Activated T-helper 17 cell treated with anti-CD3 and anti-CD28 coated beads, Interleukin-2, amount 50 U/mL, for 72 hours (primary cell): ENCODE data around the gene ARHGAP15. TPM values are rescaled to one million over a fixed set of nuclear protein-coding genes. Genes with fewer than 3 reads are reported as not detected.

Experiments
- ATAC-seq: fragments of 150-1000 bp; cut with Tn5 transposase; replicated peaks from 2 replicates; pipeline ENCODE4 v1.10.0; 2021; ENCODE audit warnings: mild to moderate bottlenecking, moderate library complexity
- H3K27ac Mint-ChIP-seq: one replicate; pipeline ENCODE4 v1.8.0; 2022; ENCODE audit warnings: mixed read lengths
- H3K27me3 Mint-ChIP-seq: one replicate; pipeline ENCODE4 v1.8.0; 2022; ENCODE audit warnings: mixed read lengths
- H3K36me3 Mint-ChIP-seq: one replicate; pipeline ENCODE4 v1.8.0; 2022; ENCODE audit warnings: low read depth, mild to moderate bottlenecking, mixed read lengths
- H3K4me1 Mint-ChIP-seq: one replicate; pipeline ENCODE4 v1.8.0; 2022; ENCODE audit warnings: mixed read lengths
- H3K4me3 Mint-ChIP-seq: one replicate; pipeline ENCODE4 v1.8.0; 2022; ENCODE audit warnings: mild to moderate bottlenecking, mixed read lengths
- H3K9me3 Mint-ChIP-seq: one replicate; pipeline ENCODE4 v1.8.0; 2022; ENCODE audit warnings: mixed read lengths
- total RNA-seq, 2 donors: library from RNA; stranded (reverse); gene quantifications; one replicate each; pipeline ENCODE4 v1.2.3, GENCODE V29; 2022

ARHGAP15 gene
- total RNA-seq, 2 donors from 2014 or later = 93.3 to 98.3 TPM

DNA sequence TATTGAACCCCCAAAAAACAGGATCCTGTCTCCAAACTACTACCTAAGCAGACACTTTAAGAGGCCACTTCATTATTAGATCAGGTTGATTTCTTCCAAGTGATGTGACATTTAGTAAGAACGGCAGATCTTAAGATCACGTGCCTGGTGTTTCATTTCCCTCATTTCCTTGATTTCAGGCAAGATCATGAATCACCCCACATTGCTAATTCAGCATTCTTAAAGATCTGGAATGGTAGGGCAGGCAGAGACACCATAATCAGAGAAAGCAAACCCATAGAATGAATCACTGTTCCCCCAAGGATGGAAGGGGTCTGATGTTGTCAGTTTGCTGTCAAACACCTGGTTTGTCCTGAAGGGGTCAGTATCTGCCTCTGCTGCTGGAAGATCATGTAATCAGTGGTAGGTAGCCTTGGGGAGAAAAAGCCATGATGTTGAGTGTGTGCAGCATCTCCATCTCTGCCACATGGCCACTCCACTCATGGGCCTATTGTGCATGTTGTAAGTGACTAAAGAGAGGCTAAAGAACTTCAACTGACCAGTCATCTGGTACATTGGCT is 133.9 kb downstream of the ARHGAP15 start:
- peak overlapping the region; percentile 89 for H3K27ac Mint-ChIP-seq
- ATAC-seq = peak; percentile 13
- H3K27me3 Mint-ChIP-seq = no peaks in the 10 kb centered on the region
- H3K4me1 Mint-ChIP-seq = peaks cover 46% of the 10 kb centered on the region
- H3K4me3 Mint-ChIP-seq = peak overlapping the region; percentile 75
- H3K36me3 Mint-ChIP-seq = peaks cover 12% of the 10 kb centered on the region
- H3K9me3 Mint-ChIP-seq = peaks cover 4% of the 10 kb centered on the region

DNA sequence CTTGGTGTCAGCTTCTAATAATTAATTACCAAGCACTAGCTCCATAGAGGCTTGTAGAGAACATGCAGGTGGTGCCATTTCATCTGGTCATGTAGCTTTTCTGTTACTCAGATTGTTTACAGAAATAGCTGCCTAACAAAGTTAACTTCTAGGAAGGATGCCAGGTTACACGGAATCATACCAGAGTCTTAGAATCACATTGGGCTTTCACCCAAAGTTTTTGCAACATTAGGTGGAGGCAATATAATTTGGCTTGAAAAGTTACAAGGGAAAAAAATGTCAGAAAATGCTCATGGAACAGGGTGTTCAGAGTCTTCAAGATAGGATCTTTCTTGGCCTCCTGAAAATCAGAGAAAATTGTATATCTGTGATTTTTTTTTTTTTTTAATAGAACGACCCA is 135.6 kb downstream of the ARHGAP15 start:
- ATAC-seq = no peak
- Mint-ChIP-seq H3K4me3 (no peak overlapping the region), H3K9me3 (peaks cover 4% of the 10 kb centered on the region), H3K27ac (peak overlapping the region; percentile 89), H3K27me3 (no peaks in the 10 kb centered on the region), H3K36me3 (peaks cover 12% of the 10 kb centered on the region), H3K4me1 (peaks cover 32% of the 10 kb centered on the region)

DNA sequence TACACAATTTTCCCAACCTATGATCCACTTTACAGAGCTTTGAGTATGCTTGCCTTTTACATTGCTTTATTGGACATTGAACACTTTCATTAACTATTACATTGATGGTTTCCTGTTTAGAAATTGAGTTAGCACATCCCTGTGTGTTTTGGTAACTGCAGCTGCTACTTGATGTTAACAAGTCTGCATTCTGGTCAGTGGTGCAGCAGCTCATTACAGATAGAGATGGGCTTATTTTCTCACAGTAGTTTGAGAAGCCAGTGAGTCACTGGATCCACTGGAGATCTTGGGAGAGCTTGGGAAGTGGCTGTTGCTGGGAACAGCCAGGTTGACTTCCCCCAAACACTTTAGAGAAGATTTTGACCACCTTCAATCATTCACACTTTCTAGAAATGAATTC is 150.5 kb downstream of the ARHGAP15 start:
- ATAC-seq = peak; percentile 28
- H3K27ac Mint-ChIP-seq = peak overlapping the region; percentile 58

DNA sequence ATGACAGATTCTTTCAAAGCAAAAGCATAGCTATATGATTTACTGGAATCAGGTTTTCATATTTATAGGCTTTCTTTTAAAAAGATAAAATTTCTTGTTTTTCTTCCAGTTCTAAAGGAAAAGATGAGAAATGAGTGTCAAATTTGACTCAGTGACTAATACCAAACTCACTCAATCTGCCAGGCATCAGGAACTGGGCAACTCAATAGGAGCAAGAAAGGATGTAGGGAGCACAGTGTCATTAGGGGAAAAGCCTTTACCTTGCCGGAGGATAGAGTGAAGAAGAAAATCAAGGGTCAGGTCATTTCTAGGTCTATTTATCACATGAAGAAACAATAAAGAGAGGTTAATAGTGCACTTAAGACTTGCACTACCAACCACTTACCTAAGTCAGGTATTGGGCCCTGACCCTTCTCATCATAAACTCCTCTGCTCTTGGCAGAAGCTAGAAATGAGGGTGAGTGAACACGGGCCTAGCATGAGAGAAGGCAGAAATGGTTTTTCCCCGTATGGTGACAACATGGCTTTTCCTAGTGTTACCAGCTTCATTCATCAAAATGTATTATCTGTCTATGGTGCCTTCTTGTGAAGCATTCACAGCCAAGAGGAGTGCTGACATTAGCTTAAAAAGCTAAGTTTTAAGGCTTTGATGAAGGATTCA is 151.0 kb downstream of the ARHGAP15 start:
- H3K4me1 Mint-ChIP-seq = peaks cover 50% of the 10 kb centered on the region
- ATAC-seq = peak; percentile 66
- H3K27me3 Mint-ChIP-seq = no peaks in the 10 kb centered on the region
- H3K36me3 Mint-ChIP-seq = peaks cover 10% of the 10 kb centered on the region
- peak overlapping the region; percentile 58 for H3K27ac Mint-ChIP-seq
- peak overlapping the region; percentile 61 for H3K4me3 Mint-ChIP-seq
- H3K9me3 Mint-ChIP-seq = no peaks in the 10 kb centered on the region

More for the DNA sequence above, 150.5 kb downstream of the ARHGAP15 start:
- H3K36me3 Mint-ChIP-seq = peaks cover 10% of the 10 kb centered on the region
- peaks cover 50% of the 10 kb centered on the region for H3K4me1 Mint-ChIP-seq
- H3K9me3 Mint-ChIP-seq = no peaks in the 10 kb centered on the region
- H3K4me3 Mint-ChIP-seq = peak overlapping the region; percentile 61
- H3K27me3 Mint-ChIP-seq = no peaks in the 10 kb centered on the region

DNA sequence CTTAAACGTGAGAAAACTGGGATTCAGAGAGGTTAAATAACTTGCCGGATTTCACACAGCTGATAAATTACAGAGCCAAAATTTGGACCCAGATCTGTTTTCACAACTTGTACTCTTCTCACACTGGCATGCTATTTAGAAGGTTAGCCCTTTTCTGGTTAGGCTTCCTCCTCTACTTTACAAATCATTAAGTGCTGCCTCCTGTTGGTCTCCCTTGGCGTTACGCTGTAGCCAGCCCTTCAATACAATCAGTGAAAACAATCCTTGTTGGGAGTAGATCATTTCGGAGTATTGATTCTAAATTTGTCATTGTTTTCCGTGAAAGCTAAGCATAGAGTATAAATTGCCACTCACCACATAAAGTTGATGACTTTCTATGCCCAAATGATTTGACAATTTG is 153.5 kb downstream of the ARHGAP15 start:
- peaks cover 12% of the 10 kb centered on the region for H3K36me3 Mint-ChIP-seq
- no peak overlapping the region for H3K27ac Mint-ChIP-seq
- H3K4me1 Mint-ChIP-seq = peaks cover 31% of the 10 kb centered on the region
- H3K9me3 Mint-ChIP-seq = no peaks in the 10 kb centered on the region
- H3K27me3 Mint-ChIP-seq = no peaks in the 10 kb centered on the region
- ATAC-seq = no peak
- no peak overlapping the region for H3K4me3 Mint-ChIP-seq

DNA sequence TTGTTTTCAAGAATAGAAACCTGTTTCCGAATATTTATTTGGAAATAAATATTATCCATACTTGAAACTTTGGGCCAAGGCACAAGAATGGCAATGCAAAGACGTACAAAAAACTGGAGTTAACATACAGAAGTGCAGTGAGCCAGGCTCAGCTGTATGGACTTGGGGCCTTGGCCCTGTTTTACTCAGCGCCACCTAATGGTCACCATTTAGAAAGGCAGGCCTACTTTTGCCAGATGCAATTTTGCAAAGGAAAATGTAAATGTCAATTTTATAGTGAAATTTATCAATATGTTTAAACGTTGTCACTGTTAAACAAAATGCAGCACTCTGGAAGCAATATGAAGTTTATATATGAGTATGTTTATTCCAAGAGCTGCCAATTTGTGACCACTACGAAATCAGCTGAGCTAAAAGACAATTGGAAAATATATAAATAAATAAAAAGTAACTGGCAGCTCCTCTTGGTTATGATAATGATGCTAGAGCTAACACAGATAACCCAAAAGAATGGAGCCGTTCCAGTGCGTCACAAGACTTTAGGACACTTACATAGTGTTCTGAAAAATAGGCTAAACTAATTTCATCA is 155.0 kb downstream of the ARHGAP15 start:
- H3K27me3 Mint-ChIP-seq = no peaks in the 10 kb centered on the region
- H3K36me3 Mint-ChIP-seq = peaks cover 15% of the 10 kb centered on the region
- H3K9me3 Mint-ChIP-seq = no peaks in the 10 kb centered on the region
- ATAC-seq = peak; percentile 52
- H3K27ac Mint-ChIP-seq = peak overlapping the region; percentile 56
- H3K4me1 Mint-ChIP-seq = peaks cover 33% of the 10 kb centered on the region
- H3K4me3 Mint-ChIP-seq = no peak overlapping the region

DNA sequence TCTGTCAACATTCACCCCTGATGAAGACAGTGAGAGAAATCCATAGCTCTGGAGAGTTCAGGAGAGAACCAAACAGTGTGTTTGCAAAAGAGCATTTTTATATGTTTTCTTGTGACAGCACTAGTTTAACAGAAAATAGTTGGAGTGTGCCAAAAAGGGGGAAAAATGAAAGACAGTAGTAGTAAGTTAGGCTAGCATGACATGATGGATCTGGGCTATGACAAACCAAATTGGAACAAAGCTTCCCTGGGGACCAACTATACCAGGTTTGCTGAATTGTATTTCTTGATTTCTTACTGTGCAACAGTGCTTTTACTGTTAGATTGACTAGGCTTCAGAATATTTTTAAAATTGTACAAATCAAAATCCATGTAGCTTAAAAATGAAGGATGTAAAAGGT is 159.8 kb downstream of the ARHGAP15 start:
- Mint-ChIP-seq H3K9me3 (no peaks in the 10 kb centered on the region), H3K27me3 (no peaks in the 10 kb centered on the region), H3K36me3 (peaks cover 11% of the 10 kb centered on the region), H3K27ac (peak overlapping the region; percentile 18), H3K4me1 (peaks cover 34% of the 10 kb centered on the region), H3K4me3 (no peak overlapping the region)
- ATAC-seq = no peak

DNA sequence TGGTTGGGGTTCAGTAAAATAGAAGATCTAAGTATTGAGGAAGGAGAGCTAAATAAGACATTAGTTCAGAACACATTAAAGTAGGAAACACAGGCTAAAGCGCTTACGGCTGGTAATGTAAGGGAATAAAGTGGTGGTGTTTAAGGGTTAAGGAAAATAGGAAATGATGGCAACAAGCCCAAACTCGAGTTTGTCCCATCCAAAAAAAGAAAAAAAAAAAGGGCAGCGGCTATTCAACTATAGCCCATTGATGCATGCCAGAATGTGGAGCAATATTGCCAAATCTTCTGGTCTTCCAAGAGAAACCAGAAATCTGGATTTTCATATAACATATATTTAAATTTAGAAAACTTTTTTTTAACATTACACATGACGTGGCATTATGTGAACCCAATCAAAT is 161.0 kb downstream of the ARHGAP15 start:
- H3K4me1 Mint-ChIP-seq = peaks cover 36% of the 10 kb centered on the region
- peaks cover 11% of the 10 kb centered on the region for H3K36me3 Mint-ChIP-seq
- peak overlapping the region; percentile 65 for H3K27ac Mint-ChIP-seq
- no peaks in the 10 kb centered on the region for H3K27me3 Mint-ChIP-seq
- no peak overlapping the region for H3K4me3 Mint-ChIP-seq
- no peaks in the 10 kb centered on the region for H3K9me3 Mint-ChIP-seq
- no peak for ATAC-seq

DNA sequence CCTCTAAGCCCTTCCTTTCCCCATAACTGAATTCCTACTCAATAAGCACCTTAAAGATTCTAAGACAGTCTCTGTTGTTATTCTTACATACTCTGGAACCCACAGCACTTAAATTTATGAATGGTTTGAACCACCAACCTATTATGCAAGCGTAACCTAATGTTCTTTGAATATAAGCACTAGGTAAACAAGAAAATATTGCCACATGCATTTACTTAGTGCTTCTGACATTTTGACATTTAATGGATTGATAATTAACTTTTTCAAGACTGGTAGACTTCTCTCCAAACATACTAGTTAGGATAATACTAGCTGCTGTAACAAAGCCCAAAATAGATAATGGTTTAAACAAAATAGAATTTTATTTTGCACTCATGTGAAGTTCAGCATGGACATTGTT is 164.8 kb downstream of the ARHGAP15 start:
- Mint-ChIP-seq H3K27ac (no peak overlapping the region), H3K27me3 (no peaks in the 10 kb centered on the region), H3K36me3 (peaks cover 8% of the 10 kb centered on the region), H3K4me1 (peaks cover 39% of the 10 kb centered on the region), H3K4me3 (no peak overlapping the region), H3K9me3 (no peaks in the 10 kb centered on the region)
- ATAC-seq = no peak

DNA sequence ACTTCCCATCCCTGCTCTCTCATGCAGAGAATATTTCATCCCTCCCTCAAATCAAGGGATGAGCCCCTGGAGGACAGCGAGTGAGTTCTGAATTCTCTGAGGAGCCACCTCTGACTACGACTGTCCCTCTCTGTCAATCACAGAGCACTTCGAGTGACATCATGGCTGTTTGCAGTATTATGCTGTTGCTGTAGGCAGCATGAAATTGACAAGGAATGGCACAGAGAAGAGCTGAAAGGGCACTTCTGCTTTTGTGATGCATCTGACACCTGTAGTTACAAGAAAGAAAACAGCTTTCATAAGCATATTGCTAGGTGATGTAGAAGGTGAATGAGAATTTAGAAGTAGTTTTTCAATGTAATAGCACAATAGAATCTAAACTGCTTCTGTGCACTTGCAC is 166.9 kb downstream of the ARHGAP15 start:
- ATAC-seq = peak; percentile 16
- H3K9me3 Mint-ChIP-seq = no peaks in the 10 kb centered on the region
- peaks cover 25% of the 10 kb centered on the region for H3K4me1 Mint-ChIP-seq
- H3K27ac Mint-ChIP-seq = no peak overlapping the region
- no peaks in the 10 kb centered on the region for H3K27me3 Mint-ChIP-seq
- H3K36me3 Mint-ChIP-seq = peaks cover 16% of the 10 kb centered on the region
- H3K4me3 Mint-ChIP-seq = no peak overlapping the region

DNA sequence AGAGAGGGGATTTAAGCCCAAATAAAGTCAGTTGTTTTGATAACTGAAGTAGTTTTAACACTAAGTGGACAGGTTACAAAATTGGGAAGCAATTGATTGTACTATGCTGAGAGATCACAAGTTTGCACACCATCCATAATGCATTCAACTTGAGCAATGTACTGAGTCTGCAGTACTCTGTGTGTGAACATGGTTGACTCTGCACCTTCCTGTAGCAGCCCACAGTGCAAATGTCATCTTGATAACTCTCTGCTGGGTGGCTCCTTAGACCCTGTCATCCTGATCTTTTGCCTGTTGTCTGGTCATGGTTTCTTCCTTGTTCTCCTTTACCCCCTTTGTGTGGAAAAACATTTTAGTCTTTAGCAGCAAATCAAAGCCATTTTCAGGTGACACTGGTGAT is 168.0 kb downstream of the ARHGAP15 start:
- ATAC-seq = peak; percentile 37
- H3K4me3 Mint-ChIP-seq = no peak overlapping the region
- H3K27ac Mint-ChIP-seq = peak overlapping the region; percentile 5
- H3K4me1 Mint-ChIP-seq = peaks cover 25% of the 10 kb centered on the region
- H3K36me3 Mint-ChIP-seq = peaks cover 18% of the 10 kb centered on the region
- H3K27me3 Mint-ChIP-seq = no peaks in the 10 kb centered on the region
- H3K9me3 Mint-ChIP-seq = no peaks in the 10 kb centered on the region

DNA sequence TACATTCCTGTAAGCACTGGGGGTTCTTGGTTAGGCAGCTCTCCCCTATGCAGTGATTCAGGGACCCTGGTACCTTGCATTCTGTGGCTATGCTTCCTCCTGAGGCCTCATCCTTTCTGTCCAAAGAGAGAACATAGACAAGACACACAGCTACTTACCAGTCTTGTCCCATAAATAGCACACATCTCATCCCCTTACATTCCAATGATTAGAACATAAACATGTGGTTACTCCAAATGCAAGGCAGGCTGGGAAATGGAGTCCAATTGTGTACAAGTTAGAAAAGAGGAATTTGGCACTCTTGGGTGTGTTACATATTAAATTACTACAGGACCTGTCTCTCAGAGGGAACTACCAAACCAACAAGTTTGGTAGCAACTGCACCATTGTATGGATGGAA is 171.3 kb downstream of the ARHGAP15 start:
- Mint-ChIP-seq H3K36me3 (peaks cover 36% of the 10 kb centered on the region), H3K4me1 (peaks cover 19% of the 10 kb centered on the region), H3K4me3 (no peak overlapping the region), H3K9me3 (no peaks in the 10 kb centered on the region), H3K27ac (no peak overlapping the region), H3K27me3 (no peaks in the 10 kb centered on the region)
- no peak for ATAC-seq

DNA sequence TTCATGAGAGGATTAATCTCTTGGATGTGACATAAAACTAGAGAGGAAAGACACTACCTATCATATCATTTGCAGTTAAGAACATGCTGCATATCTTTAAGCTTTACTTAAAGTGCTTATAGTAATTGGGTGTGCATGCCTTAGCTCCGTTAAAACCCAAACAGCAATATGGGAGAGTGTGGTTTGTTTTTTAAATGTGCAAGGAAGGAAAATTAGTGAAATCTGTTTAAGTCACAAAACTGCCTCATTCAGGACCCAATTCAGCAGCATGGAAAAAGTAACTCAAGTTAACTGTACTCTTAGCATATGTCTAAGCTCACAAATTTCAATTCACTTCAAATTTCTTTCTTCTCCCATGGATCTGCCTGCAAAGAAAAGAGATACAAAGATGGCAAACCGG is 182.2 kb downstream of the ARHGAP15 start:
- H3K27me3 Mint-ChIP-seq = no peaks in the 10 kb centered on the region
- ATAC-seq = no peak
- H3K36me3 Mint-ChIP-seq = no peaks in the 10 kb centered on the region
- peaks cover 20% of the 10 kb centered on the region for H3K4me1 Mint-ChIP-seq
- no peak overlapping the region for H3K4me3 Mint-ChIP-seq
- H3K27ac Mint-ChIP-seq = no peak overlapping the region
- no peaks in the 10 kb centered on the region for H3K9me3 Mint-ChIP-seq

DNA sequence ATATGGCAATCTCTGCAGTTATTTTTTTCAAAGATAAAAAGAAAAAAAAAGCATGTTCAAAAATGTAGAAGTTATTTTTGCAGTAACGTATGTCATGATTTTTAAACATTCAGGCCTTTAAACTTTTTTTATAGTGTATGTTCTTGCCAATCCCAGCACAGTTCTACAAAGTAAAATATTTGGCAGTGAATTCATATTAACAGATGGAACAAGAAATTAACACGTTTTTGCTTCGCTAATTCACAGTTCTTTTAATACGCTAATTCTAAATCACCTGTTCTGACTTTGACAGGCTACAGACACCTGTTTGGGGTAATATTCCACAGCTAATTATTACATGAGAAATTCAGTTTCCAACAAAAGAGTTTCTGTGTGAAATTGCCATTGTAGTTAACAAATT is 183.2 kb downstream of the ARHGAP15 start:
- Mint-ChIP-seq H3K9me3 (no peaks in the 10 kb centered on the region), H3K36me3 (peaks cover 5% of the 10 kb centered on the region), H3K4me3 (no peak overlapping the region), H3K27ac (peak overlapping the region; percentile 63), H3K4me1 (peaks cover 14% of the 10 kb centered on the region), H3K27me3 (no peaks in the 10 kb centered on the region)
- ATAC-seq = no peak

DNA sequence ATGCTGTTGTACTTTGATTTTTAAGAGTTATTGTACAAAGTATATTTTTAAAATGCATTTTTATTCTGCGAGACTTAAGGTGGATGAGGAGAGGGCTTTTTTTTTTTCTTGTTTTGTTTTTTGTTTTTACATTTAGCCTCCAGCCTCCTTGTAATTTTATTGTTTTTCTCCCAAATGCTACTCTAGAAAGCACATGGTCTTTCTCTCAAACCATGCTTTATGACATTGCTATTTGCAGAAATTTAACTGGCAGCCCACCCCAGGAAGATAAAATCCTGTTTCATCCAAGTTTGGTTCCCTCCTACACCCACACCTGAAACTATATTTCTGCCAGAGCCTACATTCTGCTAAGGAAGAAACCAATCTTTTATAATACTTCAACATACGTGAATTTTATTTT is 184.6 kb downstream of the ARHGAP15 start:
- Mint-ChIP-seq H3K4me3 (no peak overlapping the region), H3K27ac (peak overlapping the region; percentile 63), H3K4me1 (peaks cover 20% of the 10 kb centered on the region), H3K9me3 (no peaks in the 10 kb centered on the region), H3K36me3 (peaks cover 17% of the 10 kb centered on the region), H3K27me3 (no peaks in the 10 kb centered on the region)
- no peak for ATAC-seq
